ENCODE data around the gene CASP2. TPM values are rescaled to one million over a fixed set of nuclear protein-coding genes. Genes with fewer than 3 reads are reported as not detected.

CASP2 gene
- total and polyA plus RNA-seq, 7 donors: 1.4 to 7.6 (median 4.3) TPM

- ATAC-seq: no peak
- H3K4me1 ChIP-seq: no peaks in the 10 kb centered on the region
- H3K4me3 ChIP-seq: no peak overlapping the region
- no peak for DNase-seq
- peaks cover 0 to 19% of the 10 kb centered on the region in 2 donors for H3K36me3 ChIP-seq (ENCODE audit: insufficient read depth in 1 of 2, low read depth in 1 of 2)
- no peaks in the 10 kb centered on the region for H3K27me3 ChIP-seq (ENCODE audit: insufficient read depth in 3 of 3, low read length in 2 of 3)
- no peak overlapping the region for H3K27ac ChIP-seq
- 65 to 76% (median 71%) methylated on average over 11 of the region's 11 CpGs for WGBS, 3 donors
- no peak for TF ChIP-seq CTCF (IDR thresholded peaks at IDR 0.05)
- intact Hi-C loops (cut with DNase I): no loop called here
- no peaks in the 10 kb centered on the region for H3K9me3 ChIP-seq
Observed at GRCh38 chr7:143352531-143353002, 64.4 kb downstream of the CASP2 start.

DNA sequence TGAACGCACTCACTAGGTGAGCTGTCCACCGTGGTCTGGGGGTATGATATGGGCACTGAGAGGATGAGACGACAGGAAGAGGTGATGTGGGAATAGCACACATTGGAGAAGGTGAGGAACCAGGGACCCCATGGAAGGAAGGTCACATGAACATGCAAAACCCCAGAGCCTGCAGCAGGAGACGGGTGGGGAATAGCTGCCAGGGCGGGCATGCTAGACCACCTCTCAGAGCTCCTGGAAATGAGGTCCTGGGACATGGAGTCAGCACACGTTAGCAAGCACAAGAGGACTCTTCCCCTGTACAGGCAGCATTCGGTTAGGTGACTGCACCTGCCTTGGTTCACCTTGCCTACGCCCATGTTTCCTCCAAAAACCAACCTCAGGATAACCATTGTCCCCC lies 66.2 kb downstream of the CASP2 start:
- intact Hi-C loops (cut with DNase I): no loop called here
- Histone ChIP-seq H3K27me3 (ENCODE audit: insufficient read depth in 3 of 3, low read length in 2 of 3) (peaks cover 0 to 4% (median 0%) of the 10 kb centered on the region in 3 donors), H3K27ac (no peak overlapping the region), H3K4me3 (no peak overlapping the region), H3K9me3 (no peaks in the 10 kb centered on the region), H3K4me1 (no peaks in the 10 kb centered on the region), H3K36me3 (ENCODE audit: insufficient read depth in 1 of 2, low read depth in 1 of 2) (peaks cover 0 to 16% of the 10 kb centered on the region in 2 donors)
- TF ChIP-seq CTCF (IDR thresholded peaks at IDR 0.05): no peak
- WGBS, 3 donors: 74 to 83% (median 79%) methylated on average over 8 of the region's 8 CpGs
- no peak for ATAC-seq
- DNase-seq: no peak

DNA sequence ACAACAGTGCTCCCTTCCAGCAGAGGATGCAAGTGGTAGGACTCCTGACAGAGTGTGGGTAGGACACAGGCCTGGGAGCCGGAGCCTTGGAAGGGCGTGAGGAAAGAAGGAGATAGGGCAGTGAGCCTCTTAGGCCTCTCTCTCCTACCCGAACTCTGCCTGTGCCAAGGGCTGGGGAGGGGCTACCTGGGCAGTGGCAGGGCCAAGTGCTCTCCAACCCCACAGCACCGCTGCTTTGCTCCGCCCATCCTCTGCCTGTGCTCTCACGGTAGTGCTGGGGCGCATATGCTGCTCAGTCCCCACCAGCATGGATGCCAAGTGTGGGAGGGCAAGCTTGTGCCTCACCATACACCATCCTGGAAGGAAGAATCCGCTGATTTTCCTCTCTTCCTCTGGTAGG lies 66.8 kb downstream of the CASP2 start:
- no peak for TF ChIP-seq CTCF (IDR thresholded peaks at IDR 0.05)
- DNase-seq (no peak), ATAC-seq (peak in 1 of 4 donors; percentile 36)
- peaks cover 0 to 4% (median 0%) of the 10 kb centered on the region in 3 donors for H3K27me3 ChIP-seq (ENCODE audit: insufficient read depth in 3 of 3, low read length in 2 of 3)
- peaks cover 0 to 10% of the 10 kb centered on the region in 2 donors for H3K36me3 ChIP-seq (ENCODE audit: insufficient read depth in 1 of 2, low read depth in 1 of 2)
- no peak overlapping the region for H3K4me3 ChIP-seq
- WGBS, 3 donors: 77 to 79% (median 78%) methylated on average over 8 of the region's 8 CpGs
- no peaks in the 10 kb centered on the region for H3K9me3 ChIP-seq
- no peak overlapping the region for H3K27ac ChIP-seq
- H3K4me1 ChIP-seq: no peaks in the 10 kb centered on the region
- intact Hi-C loops (cut with DNase I): no loop called here

DNA sequence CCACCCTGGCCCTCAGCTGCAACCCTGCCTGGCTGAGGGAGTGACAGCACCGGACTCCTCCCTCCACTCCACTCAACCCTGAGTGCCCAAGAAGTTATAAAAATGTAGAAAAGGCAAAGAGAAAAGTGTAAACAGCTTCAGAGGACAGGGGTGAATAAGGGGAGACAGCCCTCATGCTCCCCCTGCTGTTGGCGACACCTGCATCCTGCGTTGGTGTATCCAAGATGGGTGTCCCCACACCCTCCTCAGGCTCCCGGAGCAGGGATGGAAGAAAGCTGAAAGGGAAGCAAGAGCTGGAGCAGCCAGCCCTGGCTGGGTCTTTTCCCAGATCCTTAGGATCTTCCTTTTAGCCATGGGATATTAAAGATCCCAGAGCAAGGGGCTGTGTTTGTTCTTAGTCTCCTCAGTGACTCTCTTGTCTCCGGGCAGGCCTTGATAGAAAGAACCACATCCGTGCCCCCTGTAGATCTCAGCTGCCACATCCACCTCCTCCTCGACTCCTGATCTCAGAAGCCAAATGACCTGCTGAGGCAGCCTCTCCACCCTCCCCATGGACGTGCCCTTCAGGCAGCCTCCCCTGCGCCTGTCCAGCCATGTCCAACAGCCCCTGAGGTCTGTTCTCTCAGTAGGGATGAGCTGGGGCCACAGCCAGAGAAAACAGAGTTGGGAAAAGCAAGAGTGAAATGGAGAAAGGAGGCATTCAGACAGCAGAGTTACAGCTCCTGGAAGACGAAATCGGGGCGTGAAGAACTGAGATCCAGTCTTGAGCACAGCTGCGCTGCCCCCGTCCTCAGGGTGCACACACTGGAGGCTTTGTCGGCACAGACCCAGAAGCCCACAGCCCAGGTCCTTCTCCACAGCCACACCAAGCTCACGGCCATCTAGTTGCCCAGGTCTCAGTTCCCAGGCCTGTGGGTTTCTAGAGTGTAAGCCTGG lies 67.6 kb downstream of the CASP2 start:
- H3K27me3 ChIP-seq (ENCODE audit: insufficient read depth in 3 of 3, low read length in 2 of 3): peaks cover 0 to 4% (median 0%) of the 10 kb centered on the region in 3 donors
- peaks cover 0 to 4% of the 10 kb centered on the region in 2 donors for H3K36me3 ChIP-seq (ENCODE audit: insufficient read depth in 1 of 2, low read depth in 1 of 2)
- no peak overlapping the region for H3K4me3 ChIP-seq
- no peak overlapping the region for H3K27ac ChIP-seq
- intact Hi-C loops (cut with DNase I): no loop called here
- H3K9me3 ChIP-seq: no peaks in the 10 kb centered on the region
- no peaks in the 10 kb centered on the region for H3K4me1 ChIP-seq
- no peak for DNase-seq
- ATAC-seq: no peak
- TF ChIP-seq CTCF (IDR thresholded peaks at IDR 0.05): no peak
- 81 to 88% (median 83%) methylated on average over 16 of the region's 16 CpGs for WGBS, 3 donors

Data from psoas muscle (tissue), 8 donors.